GM18507 (cell line): Measurements from ENCODE around the gene STX3.
"Not testable (repeated sequence)": the region's sequence is repeated elsewhere in the genome, so short reads cannot be mapped to it uniquely, and the experiment has no call there.

Experiments used
- DNase-seq: peaks from one replicate; pipeline ENCODE4 v3.0.0; 2011; ENCODE audit warnings: low read depth; ENCODE audit not compliant: insufficient read length; ENCODE audit errors: extremely low spot score
- FAIRE-seq: peaks from 2 replicates; lab custom pipeline; 2011; peaks lifted over from hg19 to GRCh38; lab: Jason Lieb, UNC

The STX3 gene

DNA sequence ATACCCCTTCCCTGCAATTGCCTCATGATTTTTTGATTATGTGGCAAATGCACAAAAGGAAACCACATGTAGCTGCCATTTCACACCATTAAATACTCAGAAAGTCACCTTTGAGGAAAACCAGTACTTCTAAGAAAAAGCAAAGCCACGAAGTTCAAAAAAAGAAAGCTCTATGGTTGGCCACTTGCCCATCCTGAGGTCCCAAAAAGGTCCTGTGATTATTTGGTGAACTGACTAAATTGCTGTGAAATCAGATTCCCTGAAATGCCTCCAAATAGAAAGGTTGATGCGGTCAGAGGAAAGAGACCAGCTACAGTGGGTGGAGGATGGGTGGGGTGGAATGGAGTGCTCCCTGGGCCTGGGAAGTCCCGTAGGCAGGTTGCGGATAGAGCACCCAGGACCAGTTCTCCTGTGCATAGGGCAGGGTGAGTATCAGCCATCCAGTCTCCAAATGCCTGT is 28.5 kb downstream of the STX3 start:
- FAIRE-seq = no peak
- no peak for DNase-seq

DNA sequence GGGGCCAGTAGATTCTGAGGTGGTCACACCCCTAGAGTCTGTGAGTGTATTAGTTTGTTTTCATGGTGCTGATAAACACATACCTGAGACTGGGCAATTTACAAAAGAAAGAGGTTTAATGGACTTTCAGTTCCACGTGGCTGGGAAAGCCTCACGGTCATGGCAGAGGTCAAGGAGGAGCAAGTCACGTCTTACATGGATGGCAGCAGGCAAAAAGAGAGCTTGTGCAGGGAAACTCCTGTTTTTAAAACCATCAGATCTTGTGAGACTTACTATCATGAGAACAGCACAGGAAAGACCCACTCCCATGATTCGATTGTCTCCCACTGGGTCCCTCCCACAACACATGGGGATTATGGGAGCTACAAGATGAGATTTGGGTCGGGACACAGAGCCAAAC is 29.3 kb downstream of the STX3 start:
- not testable (repeated sequence) for DNase-seq, FAIRE-seq

DNA sequence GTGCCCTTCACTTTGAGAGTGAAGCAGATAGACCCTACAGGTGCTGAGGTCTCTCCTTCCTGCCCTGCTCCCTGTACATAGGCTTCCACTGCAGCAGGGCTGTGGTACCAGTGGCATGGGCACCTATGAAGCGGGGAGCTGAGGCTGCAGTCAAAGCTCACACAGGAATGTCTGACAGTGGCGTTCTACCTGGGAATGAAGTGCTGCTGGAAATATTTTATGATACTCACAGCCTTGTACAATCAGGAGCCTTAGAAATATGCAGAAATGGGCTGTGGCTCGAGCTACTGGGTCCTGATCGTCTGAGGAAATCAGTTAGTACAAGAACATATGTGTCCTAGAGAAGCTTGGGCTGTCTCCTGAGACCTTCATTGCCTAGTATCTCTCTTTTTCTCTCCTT is 30.6 kb downstream of the STX3 start:
- FAIRE-seq (no peak), DNase-seq (no peak)

DNA sequence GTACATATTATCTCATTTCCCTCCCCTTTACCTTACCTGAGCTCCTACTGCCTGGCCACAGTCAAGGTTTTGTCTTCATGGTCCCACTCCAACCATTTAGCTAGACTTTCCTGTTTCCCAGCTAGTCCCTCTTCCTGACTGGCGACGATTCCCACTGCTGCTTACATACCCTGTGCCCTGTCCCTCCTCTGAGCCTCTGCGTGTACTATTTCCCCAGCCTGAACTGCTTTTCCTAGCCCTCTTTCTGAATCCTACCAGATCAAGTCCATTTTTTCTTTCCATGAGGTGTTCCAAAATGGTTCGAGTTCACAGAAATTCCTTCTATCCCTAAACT is 32.0 kb downstream of the STX3 start:
- FAIRE-seq (no peak), DNase-seq (no peak)

DNA sequence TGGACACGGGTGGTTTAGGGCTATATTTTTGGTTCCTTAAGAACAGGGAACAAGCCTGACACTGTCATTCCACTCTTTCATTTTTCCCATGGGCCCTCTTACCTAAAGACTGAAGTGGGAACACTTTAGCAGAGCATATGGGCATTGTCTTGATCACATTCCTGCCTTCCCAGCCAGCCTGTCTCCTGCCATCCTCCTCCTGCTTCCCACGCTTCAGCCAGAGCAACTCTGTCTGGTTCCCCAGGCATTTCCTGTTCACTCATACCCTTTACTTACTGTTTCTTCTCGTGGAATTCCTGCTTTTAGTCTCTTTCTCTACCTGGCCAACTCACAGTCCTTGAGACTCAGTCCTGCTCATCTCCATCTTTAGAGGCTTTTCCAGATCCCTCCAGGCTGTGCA is 32.6 kb downstream of the STX3 start:
- DNase-seq = no peak
- FAIRE-seq = no peak

DNA sequence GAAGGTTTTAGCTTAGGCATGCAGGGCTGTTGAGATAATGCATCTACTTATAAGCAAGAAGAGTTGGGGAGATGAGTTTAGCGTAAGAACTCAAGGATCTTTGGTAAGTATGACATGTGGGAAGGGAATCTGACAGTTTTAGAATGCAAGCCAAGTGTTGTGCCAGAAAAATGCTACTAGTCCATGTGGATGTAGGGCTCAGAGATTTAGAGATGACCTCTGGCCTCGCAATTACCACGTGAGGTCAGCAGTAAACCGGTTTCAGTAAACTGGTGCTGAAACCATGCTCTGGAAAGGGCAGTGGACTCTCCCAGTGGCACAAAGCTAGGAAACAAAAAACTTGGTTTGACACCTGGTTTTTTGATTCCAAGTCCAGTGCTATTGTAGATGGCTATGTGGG is 36.5 kb downstream of the STX3 start:
- no peak for DNase-seq
- no peak for FAIRE-seq

DNA sequence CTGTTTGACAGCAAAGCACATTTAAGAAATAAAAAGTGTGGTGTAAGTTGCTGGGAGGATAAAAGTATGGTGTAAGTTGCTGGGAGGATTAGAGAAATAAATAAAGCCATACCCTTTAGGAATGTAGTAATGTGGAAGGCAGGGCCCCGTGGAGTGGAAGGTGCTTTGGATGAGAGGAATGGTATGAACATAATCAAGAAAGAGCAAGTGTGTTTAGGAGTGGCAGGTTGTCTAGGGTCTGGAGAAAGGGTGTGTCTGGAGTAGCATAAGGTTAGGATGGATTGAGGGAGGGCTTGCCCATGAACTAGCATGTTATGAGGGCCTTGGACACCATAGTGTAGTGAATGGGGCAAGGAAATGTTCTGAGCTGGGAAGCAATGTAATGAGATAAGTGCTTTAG is 37.3 kb downstream of the STX3 start:
- DNase-seq = no peak
- no peak for FAIRE-seq

DNA sequence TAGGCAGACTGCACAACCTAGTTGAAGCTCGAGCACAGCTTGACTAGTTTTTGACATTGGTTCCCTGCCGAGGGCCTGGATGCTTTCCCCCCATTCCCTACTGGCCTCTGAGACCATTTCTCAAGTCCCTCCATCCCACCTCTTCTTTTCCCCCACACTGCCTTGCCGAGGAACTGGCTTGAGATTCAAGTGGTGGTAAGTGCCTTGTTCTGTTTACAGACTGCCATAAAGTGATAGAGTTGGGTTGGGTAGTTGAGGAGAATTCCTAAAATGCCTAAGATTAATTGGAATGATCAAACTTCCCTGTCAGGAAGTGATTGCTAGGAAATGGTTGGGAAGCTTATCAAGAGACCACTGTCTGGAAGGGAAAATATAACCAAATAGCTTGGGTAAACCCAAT is 39.2 kb downstream of the STX3 start:
- no peak for FAIRE-seq
- DNase-seq = no peak

DNA sequence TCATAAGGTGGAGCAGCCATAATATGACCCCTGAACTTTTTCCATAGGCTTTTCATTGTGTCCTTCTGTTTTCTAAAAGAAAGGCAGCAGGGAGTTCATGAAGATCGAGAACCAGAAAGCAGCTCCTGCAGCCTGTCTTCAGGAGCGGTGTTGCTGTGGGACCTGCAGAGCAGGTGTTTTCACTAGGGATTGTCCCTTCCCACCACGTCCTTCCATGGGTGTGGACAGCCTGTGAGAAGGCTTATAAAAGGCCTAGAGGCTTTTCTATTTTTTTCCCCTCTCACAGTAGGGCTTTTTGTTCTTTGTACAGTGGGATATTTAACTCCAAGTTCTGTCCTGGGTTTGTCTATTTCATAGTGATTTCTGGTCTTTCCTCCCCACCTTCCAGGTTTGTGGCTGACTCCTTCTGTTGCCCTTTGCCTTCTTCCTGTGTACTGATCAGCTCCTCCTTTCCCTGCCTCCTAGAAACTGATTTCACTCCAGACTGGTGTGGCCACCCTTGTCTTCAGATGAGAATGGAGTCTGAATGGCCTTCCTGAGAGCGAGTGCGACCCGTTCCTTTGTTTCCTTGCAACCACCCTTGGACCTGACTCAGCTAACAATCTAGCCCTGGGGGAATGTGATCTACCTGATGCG is 45.3 kb downstream of the STX3 start:
- no peak for DNase-seq
- FAIRE-seq = no peak

DNA sequence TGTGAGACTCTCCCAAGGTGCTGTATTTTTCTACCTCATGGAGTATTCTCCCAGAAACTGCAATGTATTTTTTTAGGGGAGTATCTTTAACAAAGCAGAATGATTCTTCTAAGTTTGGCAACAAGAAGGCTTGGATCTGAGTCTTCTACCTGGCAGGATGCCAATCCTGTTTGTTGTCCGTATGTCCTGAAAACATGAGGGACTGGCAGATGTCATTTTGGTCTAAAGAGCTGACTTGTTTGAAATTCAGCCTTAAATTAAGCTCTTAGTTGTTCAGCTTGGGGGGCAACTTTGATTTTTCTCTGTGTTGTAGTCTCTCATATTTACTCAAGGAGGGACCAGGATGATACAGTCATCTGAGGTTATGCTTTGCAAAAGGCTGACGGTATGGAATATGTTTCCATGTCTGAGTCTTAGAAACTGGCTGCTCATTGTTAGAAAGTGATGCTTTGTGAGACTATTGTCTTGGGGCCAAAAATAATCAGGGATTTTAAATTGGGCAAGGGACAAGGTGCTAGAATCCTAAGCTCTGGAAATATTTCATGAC is 46.1 kb downstream of the STX3 start:
- no peak for DNase-seq
- FAIRE-seq = no peak

DNA sequence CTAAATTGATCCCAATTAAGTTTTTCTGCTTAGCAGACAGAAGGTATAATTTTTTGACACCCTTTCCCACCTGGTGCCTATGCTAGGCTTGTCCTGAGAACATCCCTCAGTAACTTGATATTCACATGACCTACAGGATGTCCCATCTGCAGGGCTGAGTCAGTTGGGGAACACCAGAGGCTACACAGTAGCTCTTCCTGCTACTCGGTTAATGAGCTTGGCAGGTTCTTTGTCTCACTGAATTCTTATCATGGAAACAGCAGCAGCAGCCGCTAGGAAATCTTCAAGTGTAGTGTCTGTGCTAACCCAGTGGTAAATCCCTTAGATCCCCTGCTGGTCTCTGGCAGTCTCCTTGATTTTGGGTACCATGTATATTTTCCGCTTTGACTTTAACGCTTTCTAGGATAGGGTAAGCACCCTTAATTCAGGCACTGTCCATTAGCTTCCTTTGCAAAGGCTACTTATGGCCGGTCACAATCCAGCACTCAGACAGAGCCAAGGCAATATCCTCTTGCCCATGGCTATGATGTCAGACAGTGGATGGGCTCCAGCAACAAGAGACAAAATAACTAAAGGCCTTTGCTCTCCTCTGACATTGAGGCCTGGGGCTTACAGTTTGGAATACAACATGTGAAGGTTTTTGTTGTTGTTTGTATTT is 46.9 kb downstream of the STX3 start:
- DNase-seq = no peak
- no peak for FAIRE-seq

DNA sequence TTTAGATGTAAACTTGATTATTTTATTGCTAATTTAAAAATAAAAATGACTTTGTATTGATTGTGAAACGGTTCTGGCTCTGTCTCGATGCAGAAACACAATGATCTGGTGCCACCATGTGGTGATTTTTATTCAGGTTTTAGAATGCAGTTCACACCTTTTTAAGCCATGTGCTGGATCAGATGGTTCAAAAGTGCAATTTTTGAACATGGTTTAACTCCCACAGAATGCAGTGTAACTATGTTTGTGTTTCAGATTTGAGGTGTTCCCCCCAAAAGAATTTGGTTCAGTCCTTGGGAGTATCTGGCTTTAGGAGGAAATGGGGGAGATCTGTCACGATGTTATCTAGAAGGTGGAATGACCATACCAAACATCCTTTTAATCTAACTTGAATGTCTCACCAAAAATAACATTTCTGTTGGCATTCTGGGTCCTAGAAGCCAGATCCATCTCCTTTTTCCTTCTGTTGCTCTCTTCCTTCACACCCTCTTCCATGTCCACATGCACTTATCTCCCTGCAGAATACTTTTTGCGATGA is 47.5 kb downstream of the STX3 start:
- FAIRE-seq (peak; percentile 70), DNase-seq (no peak)

DNA sequence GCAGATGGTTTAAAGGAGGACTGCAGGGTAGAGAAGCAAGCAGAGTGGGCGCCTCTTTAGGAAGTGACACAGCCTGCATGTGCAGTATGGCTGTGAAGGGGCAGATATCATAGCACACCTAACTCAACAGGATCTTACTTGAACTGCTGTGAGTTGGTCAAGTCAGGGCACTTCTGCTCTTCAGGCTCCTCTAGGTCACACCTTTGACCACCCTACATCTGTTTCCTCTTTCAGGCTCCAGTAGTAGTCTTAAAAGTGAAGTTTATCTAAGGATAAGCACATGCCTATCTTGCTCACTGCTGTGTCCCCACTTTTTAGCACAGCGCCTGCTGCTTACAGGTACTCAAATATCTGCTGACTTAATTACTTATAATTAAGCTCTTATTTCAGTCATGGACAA is 48.9 kb downstream of the STX3 start:
- no peak for FAIRE-seq
- no peak for DNase-seq

DNA sequence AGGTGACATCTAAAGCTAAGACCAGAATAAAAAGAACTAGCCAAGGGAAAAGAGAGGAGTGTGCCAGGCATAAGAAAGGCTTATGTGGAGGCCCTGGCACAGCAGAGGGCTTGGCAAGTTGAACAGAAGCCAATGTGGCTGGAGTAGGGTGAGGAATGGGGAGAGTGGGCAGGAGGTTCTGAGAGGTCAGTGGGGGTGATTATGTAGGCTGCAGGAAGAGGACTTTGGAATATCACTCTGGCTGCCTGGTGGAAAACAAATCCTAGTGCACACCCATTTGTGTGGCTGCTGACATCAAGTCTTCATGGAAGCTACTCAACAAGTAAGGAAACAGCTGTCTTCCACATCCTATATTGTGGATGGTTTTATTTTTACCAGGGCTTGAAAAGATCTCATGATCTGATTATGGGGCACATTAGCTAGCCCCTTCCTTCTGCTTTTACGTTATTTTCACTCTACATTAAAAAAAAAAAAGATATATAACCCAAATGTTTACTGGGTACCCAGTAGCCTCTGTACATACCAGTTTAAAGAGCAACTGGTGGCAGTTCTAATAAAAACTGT is 52.0 kb downstream of the STX3 start:
- FAIRE-seq (no peak), DNase-seq (no peak)

DNA sequence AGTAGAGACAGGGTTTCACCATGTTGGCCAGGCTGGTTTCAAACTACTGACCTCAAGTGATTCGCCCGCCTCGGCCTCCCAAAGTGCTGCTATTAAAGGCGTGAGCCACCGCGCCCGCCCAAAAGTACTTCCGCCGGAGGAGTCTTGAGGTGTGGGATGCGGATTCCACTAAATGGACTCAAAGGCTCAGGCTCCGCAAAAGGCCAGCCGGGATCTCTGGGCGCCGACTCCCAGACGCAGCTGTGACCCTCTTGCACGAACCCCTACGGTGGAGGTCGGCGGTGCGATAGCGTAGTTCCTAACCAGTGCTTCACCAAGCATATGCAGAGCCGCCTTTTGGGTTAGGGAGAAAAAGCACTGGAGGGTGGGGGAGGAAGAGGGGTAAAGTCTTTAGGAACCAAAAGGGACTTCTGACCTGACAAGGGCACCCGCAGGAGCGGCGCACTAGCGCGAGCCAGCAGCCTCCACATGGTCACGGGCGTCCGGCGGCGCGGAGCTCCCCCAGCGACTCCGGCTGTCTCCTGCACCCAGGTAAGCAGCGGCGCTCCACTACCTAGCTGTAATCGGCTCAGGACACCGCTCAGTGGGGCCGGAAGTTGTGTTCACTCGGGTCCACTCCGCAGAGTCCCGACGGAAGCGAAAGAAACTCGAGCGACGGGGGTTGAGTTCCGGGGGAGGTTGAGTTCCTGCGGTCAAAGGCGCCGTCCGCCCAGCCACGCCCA is 55.2 kb downstream of the STX3 start, which contains the start of gene MRPL16:
TSS of gene MRPL16 (minus strand) at position 590 of the 722 bp plus-strand sequence. CDS start at position 470, 120 bp downstream.
- peak; percentile 92 for FAIRE-seq
- DNase-seq = peak; percentile 81

DNA sequence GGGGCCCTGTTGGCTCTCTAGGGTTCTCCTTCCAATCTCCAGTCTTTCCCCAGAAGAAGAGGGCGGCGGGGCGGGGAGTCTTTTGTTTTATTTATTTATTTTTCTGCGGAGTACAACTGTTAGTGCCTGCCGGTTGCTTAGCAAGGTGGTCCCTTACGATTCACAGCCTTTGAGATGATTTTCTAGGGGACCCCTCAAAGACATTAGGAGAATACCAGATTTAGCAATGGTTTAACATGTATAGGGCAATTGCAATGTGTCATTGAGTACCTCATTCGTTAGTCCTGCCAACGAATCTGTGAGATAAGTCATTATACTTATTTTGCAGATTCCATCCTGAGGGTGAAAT is 55.7 kb downstream of the STX3 start:
- FAIRE-seq (no peak), DNase-seq (no peak)

DNA sequence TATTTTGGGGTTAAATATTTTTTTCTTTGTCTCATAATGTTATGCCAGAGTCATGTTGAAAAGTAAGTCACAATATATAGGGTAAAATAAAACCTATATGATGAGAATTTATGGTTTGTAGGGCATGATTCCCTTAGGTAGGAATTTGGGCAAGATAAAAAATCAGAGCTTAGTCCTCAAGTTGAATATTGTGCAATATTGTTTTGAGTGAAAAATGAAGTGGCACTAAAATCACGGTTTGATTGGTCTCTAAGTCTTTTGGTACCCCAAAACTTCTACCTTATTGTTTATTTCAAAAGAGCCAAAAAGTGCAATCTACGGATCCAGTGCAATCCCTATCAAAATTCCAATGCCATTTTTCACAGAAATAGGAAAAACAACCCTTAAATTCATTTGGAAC is 57.0 kb downstream of the STX3 start:
- FAIRE-seq = no peak
- DNase-seq = no peak

DNA sequence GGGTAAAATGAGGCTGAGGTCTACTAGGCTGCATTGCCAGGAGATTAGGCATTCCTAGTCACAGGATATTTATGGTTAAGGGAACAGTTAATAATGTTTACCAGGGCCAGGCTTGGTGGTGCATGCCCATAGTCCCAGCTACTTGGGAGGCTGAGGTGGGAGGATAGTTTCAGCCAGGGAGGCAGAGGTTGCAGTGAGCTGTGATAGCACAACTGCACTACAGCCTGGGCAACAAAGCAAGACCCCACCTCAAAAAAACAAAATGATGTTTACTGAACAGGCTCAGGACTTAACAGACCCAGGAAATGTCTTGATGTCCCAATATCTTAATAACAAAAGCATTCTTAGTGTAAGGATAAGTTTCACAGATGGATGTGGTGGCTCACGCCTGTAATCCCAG is 58.2 kb downstream of the STX3 start:
- FAIRE-seq (no peak), DNase-seq (no peak)

DNA sequence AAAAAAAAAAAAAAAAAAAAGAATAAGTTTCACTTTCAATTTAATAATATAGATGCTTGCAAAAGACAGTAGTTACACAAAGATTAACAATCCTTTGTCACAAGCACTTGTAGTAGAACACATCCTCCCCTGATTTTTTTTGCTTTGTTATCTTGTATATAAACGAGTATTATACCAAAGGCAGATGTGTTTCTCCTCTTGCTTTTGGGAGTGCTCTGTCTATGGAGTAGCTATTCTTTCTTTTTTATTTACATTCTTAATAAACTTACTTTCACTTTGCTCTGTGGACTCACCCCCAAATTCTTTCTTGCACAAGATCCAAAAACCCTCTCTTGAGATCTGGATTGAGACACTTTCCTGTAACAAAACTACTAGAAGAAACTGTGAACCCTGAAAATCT is 58.8 kb downstream of the STX3 start:
- DNase-seq (no peak), FAIRE-seq (no peak)

DNA sequence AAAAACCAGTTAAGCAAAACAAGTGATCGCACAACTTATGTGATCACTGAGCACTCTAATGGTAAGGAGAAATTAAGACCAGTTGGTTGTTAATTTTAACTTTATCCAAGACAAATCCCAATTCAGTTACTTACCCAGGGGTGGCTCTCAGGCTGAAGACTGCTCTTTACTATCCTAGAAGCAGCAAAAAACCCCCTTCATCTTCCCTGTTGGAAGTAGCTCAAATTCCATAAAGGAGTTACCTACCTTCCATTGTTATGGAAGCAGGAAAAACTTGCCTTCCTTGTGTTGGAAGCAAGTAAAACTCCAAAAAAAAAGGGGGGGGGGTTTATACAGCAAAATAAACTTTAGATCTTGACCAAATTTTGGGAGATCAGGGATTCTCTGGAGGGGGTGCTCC is 60.6 kb downstream of the STX3 start:
- FAIRE-seq (no peak), DNase-seq (no peak)
